ENCODE results near the gene SREK1.

Gene SREK1

GRCh38 chr5:66142417-66142816 is 1.7 kb upstream of the SREK1 start:
- ChIA-PET CTCF (no interaction called here), POLR2A (no interaction called here)
- TF ChIP-seq LEF1 (IDR thresholded peaks at IDR 0.05; ENCODE audit: borderline replicate concordance) (no peak), PKNOX1 (IDR thresholded peaks at IDR 0.05) (0 out of 2 replicates have a peak, but pooled peaks have one; percentile 45)
- no peak for DNase-seq (ENCODE audit: extremely low spot score)

DNA sequence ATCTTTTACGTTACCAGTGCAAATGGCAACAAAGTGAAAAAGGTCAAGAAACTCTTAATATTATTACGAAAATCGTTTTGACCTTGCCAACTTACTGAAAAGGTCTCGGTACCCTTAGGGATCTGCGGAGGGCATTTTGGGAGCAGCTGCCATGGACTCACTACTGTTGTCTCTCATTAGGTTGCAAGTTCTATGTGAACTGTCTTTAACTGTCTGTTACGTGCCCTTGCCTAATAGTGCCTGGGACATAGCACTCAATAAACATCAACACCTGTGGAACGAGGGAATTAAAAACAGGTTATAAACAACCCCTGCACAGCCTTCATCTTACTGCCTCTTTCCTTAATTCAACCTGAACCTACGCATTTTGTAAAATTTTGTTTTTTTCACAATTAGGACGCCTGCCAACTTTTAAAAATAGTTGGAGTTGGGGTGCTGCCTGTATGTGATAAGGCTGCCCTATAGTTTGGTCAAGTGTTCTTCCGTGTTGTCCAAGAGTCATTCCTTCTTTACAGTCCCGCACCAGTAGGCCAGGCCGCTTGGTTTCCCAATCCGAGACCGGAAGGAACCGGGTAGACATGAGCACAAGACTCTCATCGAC is 527 bp upstream of the SREK1 start:
- POLR2A ChIA-PET, result interaction anchor here (0.7 to 1.4 kb wide), 10 partner anchors 10 to 581 kb away, joined by 3 to 5 read pairs (median 3); partner anchors contain the start of genes CENPK, ERBIN, NLN and PPWD1
- TF ChIP-seq NFRKB (IDR thresholded peaks at IDR 0.05), result no peak
- no peak for TF ChIP-seq FOXK2 (IDR thresholded peaks at IDR 0.05)
- no peak for TF ChIP-seq SP1 (IDR thresholded peaks at IDR 0.05)
- no peak for TF ChIP-seq BHLHE40 (IDR thresholded peaks at IDR 0.05; ENCODE audit: borderline replicate concordance)
- no peak for TF ChIP-seq LEF1 (IDR thresholded peaks at IDR 0.05; ENCODE audit: borderline replicate concordance)
- no peak for TF ChIP-seq ZNF384 (IDR thresholded peaks at IDR 0.05)
- no peak for TF ChIP-seq FOXM1 (IDR thresholded peaks at IDR 0.05; ENCODE audit: borderline replicate concordance)
- no peak for TF ChIP-seq HDGF (IDR thresholded peaks at IDR 0.05; ENCODE audit: borderline replicate concordance)
- TF ChIP-seq TARDBP (IDR thresholded peaks at IDR 0.05), result no peak
- TF ChIP-seq CTBP1 (IDR thresholded peaks at IDR 0.05; ENCODE audit: borderline replicate concordance), result no peak
- no peak for TF ChIP-seq PKNOX1 (IDR thresholded peaks at IDR 0.05)
- no peak for TF ChIP-seq ELF4 (IDR thresholded peaks at IDR 0.05)
- no peak for TF ChIP-seq L3MBTL2 (conservative IDR thresholded peaks at IDR 0.05)
- no peak for TF ChIP-seq FOXA1 (IDR thresholded peaks at IDR 0.05)
- TF ChIP-seq ARNT (IDR thresholded peaks at IDR 0.05), result no peak
- CTCF ChIA-PET, result interaction anchor here (0.6 kb wide), 1 partner anchor 488 kb away, joined by 3 read pairs; no protein-coding TSS in a partner anchor
- DNase-seq (ENCODE audit: extremely low spot score), result no peak

DNA sequence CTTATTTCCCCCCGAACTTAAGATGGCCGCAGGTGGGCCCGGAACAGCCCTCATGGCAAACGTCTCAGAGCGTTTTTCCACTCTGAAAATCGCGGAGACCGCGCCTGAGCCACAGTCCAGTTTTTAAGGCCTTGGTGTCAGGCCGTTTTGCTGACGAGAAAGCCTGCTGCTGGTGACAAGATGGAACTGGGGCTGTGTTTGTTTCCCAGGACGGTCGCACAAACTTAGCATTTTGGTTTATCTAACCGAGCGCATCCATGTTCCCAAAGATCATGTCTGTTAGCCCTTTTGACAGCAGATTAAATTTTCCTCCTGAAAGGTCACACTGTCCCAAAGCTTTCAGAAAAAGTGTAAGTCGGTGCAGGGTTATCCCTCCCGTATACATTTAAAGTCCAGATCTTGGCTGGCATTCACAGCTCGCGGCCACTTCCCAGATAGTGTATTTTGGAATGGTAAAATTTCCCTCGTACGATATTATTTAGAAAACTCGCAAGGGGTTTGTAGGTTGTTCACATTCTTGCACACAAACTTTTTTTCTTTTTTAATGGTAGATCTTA is 812 bp downstream of the SREK1 start:
- ChIA-PET POLR2A (interaction anchor here (0.6 to 1.4 kb wide), 10 partner anchors 8 to 582 kb away, joined by 3 to 5 read pairs (median 3); partner anchors contain the start of genes CENPK, ERBIN, NLN and PPWD1), CTCF (interaction anchor here (1.3 kb wide), 1 partner anchor 26 kb away, joined by 3 read pairs; no protein-coding TSS in a partner anchor)
- DNase-seq (ENCODE audit: extremely low spot score), result peak; percentile 62
- no peak for TF ChIP-seq SUZ12 (IDR thresholded peaks at IDR 0.05)
- no peak; the same call in 1 of the 2 replicates for TF ChIP-seq NFRKB (IDR thresholded peaks at IDR 0.05)

- ChIA-PET POLR2A (no interaction called here), CTCF (interaction anchor here (1.3 kb wide), 1 partner anchor 26 kb away, joined by 3 read pairs; no protein-coding TSS in a partner anchor)
- TF ChIP-seq TARDBP (IDR thresholded peaks at IDR 0.05) (no peak), PKNOX1 (IDR thresholded peaks at IDR 0.05) (no peak), HDGF (IDR thresholded peaks at IDR 0.05; ENCODE audit: borderline replicate concordance) (no peak), ELF4 (IDR thresholded peaks at IDR 0.05) (no peak), ZNF384 (IDR thresholded peaks at IDR 0.05) (no peak), ARNT (IDR thresholded peaks at IDR 0.05) (no peak), L3MBTL2 (conservative IDR thresholded peaks at IDR 0.05) (no peak), CTBP1 (IDR thresholded peaks at IDR 0.05; ENCODE audit: borderline replicate concordance) (no peak), BHLHE40 (IDR thresholded peaks at IDR 0.05; ENCODE audit: borderline replicate concordance) (no peak), SUZ12 (IDR thresholded peaks at IDR 0.05) (no peak), FOXK2 (IDR thresholded peaks at IDR 0.05) (no peak), FOXM1 (IDR thresholded peaks at IDR 0.05; ENCODE audit: borderline replicate concordance) (no peak), SP1 (IDR thresholded peaks at IDR 0.05) (no peak), LEF1 (IDR thresholded peaks at IDR 0.05; ENCODE audit: borderline replicate concordance) (no peak), NFRKB (IDR thresholded peaks at IDR 0.05) (no peak), FOXA1 (IDR thresholded peaks at IDR 0.05) (no peak)
- no peak for DNase-seq (ENCODE audit: extremely low spot score)
Measured at GRCh38 chr5:66145737-66146136, 1.6 kb downstream of the SREK1 start.

- TF ChIP-seq FOXA1 (IDR thresholded peaks at IDR 0.05) (no peak), SUZ12 (IDR thresholded peaks at IDR 0.05) (no peak), FOXK2 (IDR thresholded peaks at IDR 0.05) (no peak), PKNOX1 (IDR thresholded peaks at IDR 0.05) (no peak), FOXM1 (IDR thresholded peaks at IDR 0.05; ENCODE audit: borderline replicate concordance) (no peak), HDGF (IDR thresholded peaks at IDR 0.05; ENCODE audit: borderline replicate concordance) (no peak), SP1 (IDR thresholded peaks at IDR 0.05) (no peak), TARDBP (IDR thresholded peaks at IDR 0.05) (no peak)
- DNase-seq (ENCODE audit: extremely low spot score), result no peak
- ChIA-PET POLR2A (no interaction called here), CTCF (no interaction called here)
Measured at GRCh38 chr5:66149950-66150349, 5.8 kb downstream of the SREK1 start.

- TF ChIP-seq ZNF384 (IDR thresholded peaks at IDR 0.05) (no peak), LEF1 (IDR thresholded peaks at IDR 0.05; ENCODE audit: borderline replicate concordance) (no peak), FOXA1 (IDR thresholded peaks at IDR 0.05) (no peak), ARNT (IDR thresholded peaks at IDR 0.05) (no peak), CTBP1 (IDR thresholded peaks at IDR 0.05; ENCODE audit: borderline replicate concordance) (no peak), HDGF (IDR thresholded peaks at IDR 0.05; ENCODE audit: borderline replicate concordance) (no peak), BHLHE40 (IDR thresholded peaks at IDR 0.05; ENCODE audit: borderline replicate concordance) (no peak)
- ChIA-PET POLR2A (no interaction called here), CTCF (no interaction called here)
- no peak for DNase-seq (ENCODE audit: extremely low spot score)
Measured at GRCh38 chr5:66151030-66151429, 6.9 kb downstream of the SREK1 start.

Measured in HEK293T (cell line).